ENCODE measurements around the gene CD24. TPM values are rescaled to one million over a fixed set of nuclear protein-coding genes. Genes with fewer than 3 reads are reported as not detected.

CD24 gene
- total RNA-seq, 4 donors from 2014 or later: 1,557 to 2,748 (median 2,297) TPM

GRCh38 chr6:106975738-106976064 lies 1.2 kb upstream of the CD24 start:
- Histone ChIP-seq H3K4me1 (peaks cover 11 to 14% of the 10 kb centered on the region in 2 donors), H3K9me3 (no peaks in the 10 kb centered on the region), H3K4me3 (replicated peaks in 1 of 3) (peak overlapping the region; percentile 33 to 87 (median 73)), H3K27ac (peak overlapping the region; percentile 99), H3K36me3 (peaks cover 0 to 8% of the 10 kb centered on the region in 2 donors), H3K27me3 (no peaks in the 10 kb centered on the region)
- no peak for DNase-seq
- 3% methylated on average over 11 to 12 of the region's 12 CpGs for WGBS, 2 donors
- intact Hi-C loops (cut with DNase I): no loop called here
- TF ChIP-seq POLR2A (IDR thresholded peaks at IDR 0.05): no peak
- TF ChIP-seq, protein P1, sequence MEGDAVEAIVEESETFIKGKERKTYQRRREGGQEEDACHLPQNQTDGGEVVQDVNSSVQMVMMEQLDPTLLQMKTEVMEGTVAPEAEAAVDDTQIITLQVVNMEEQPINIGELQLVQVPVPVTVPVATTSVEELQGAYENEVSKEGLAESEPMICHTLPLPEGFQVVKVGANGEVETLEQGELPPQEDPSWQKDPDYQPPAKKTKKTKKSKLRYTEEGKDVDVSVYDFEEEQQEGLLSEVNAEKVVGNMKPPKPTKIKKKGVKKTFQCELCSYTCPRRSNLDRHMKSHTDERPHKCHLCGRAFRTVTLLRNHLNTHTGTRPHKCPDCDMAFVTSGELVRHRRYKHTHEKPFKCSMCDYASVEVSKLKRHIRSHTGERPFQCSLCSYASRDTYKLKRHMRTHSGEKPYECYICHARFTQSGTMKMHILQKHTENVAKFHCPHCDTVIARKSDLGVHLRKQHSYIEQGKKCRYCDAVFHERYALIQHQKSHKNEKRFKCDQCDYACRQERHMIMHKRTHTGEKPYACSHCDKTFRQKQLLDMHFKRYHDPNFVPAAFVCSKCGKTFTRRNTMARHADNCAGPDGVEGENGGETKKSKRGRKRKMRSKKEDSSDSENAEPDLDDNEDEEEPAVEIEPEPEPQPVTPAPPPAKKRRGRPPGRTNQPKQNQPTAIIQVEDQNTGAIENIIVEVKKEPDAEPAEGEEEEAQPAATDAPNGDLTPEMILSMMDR (IDR thresholded peaks at IDR 0.05): no peak

DNA sequence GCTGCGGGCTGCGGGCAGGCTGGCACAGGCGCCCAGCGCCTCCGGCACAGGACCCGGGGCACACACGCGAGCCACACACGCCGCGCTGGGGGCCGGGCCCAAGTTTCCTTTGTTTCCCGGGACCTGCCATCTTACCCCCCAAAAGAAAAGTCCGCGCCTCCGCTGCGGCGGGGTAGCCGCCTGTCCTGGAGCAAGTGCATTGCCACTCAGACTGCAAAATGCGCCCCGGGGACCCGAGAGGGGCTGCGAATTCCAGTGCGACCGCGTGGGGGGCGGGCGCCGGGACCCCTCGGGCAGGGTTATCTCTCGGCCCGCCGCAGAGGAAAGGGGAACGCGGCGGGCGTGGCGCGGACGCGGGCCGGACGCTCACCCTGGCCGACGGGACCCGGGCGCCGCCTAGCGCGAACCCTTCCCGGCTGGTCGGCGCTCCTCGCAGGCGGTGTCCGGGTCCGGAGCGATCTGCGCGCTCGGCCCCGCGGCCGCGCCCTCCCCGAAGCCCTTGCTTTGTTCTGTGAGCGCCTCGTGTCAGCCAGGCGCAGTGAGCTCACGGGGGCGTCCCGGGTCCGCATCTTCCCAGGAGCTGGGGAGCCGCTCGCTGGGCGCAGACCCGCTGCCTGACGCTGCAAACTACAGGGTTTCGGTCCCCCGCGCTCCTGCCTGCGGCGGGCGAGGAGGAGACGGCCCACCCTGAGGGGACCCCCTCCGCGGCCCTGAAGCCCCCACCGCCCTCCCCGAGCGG lies 639 bp upstream of the CD24 start:
- intact Hi-C loops (cut with DNase I): no loop called here
- peak overlapping the region; percentile 99 for H3K27ac ChIP-seq

DNA sequence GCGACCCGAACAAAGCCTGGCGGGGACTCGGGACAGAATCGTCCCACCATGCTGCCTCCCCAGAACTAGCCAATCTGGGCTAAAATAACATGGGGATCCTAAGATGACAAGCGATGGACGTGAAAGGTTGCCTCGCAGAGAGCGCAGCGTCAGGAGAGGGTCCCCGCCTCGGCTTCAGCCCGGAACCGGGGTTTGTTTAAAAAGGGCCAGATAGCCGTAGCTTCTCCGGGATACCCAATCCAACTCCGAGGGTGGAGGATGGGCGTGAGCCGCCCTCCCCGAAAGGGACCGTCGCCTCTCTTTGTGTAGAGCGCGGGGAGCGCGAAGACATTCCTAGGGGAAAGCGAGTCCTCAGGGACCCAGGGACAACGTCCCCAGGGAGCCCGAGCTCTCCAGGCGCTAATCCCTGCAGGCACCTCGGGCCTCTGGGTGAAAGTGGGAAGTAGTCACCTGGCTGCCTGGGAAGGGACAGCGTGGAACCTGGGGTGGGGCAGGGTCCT lies 643 bp downstream of the CD24 start:
- Histone ChIP-seq H3K4me3 (replicated peaks in 1 of 3) (peak overlapping the region; percentile 59 to 98 (median 73)), H3K4me1 (peaks cover 14 to 15% of the 10 kb centered on the region in 2 donors), H3K27me3 (no peaks in the 10 kb centered on the region), H3K27ac (peak overlapping the region; percentile 93 to 100 (median 100)), H3K9me3 (no peaks in the 10 kb centered on the region), H3K36me3 (peaks cover 0 to 9% of the 10 kb centered on the region in 2 donors)
- 0 to 1% methylated on average over 17 to 24 of the region's 32 CpGs for WGBS, 2 donors
- no peak for TF ChIP-seq POLR2A (IDR thresholded peaks at IDR 0.05)
- TF ChIP-seq, protein P1 (IDR thresholded peaks at IDR 0.05): no peak
- DNase-seq: peak; percentile 42 to 54
- intact Hi-C loops (cut with DNase I): no loop called here

More for the DNA sequence above, 639 bp upstream of the CD24 start:
- peak; percentile 73 to 77 for DNase-seq
- H3K4me3 ChIP-seq (replicated peaks in 1 of 3): peak overlapping the region; percentile 33 to 87 (median 73)
- peak in 1 of 2 donors; percentile 72 for TF ChIP-seq POLR2A (IDR thresholded peaks at IDR 0.05)
- TF ChIP-seq, protein P1 (IDR thresholded peaks at IDR 0.05): peak in 3 of 6 experiments; percentile 27 to 48 (median 33)
- no peaks in the 10 kb centered on the region for H3K9me3 ChIP-seq
- 1 to 10% methylated on average over 2 to 21 of the region's 90 CpGs for whole genome bisulfite sequencing, 2 donors
- no peaks in the 10 kb centered on the region for H3K27me3 ChIP-seq
- H3K4me1 ChIP-seq: peaks cover 14% of the 10 kb centered on the region in 2 donors
- peaks cover 0 to 9% of the 10 kb centered on the region in 2 donors for H3K36me3 ChIP-seq

GRCh38 chr6:106973018-106973835 lies 1.3 kb downstream of the CD24 start:
- intact Hi-C loops (cut with DNase I): no loop called here
- H3K36me3 ChIP-seq: peaks cover 0 to 9% of the 10 kb centered on the region in 2 donors
- H3K9me3 ChIP-seq: no peaks in the 10 kb centered on the region
- no peaks in the 10 kb centered on the region for H3K27me3 ChIP-seq
- peak overlapping the region; percentile 93 to 100 (median 100) for H3K27ac ChIP-seq
- peak in 1 of 2 donors; percentile 65 for TF ChIP-seq POLR2A (IDR thresholded peaks at IDR 0.05)
- TF ChIP-seq, protein P1 (IDR thresholded peaks at IDR 0.05): no peak
- peak; percentile 58 to 66 for DNase-seq
- H3K4me1 ChIP-seq: peaks cover 14 to 15% of the 10 kb centered on the region in 2 donors
- 2 to 4% methylated on average over 28 to 41 of the region's 49 CpGs for WGBS, 2 donors
- peak overlapping the region; percentile 59 to 98 (median 73) for H3K4me3 ChIP-seq (replicated peaks in 1 of 3)

Measured in thyroid gland (tissue), 4 donors.